Neural progenitor cell (in vitro differentiated cells): ENCODE measurements around the gene PGF. TPM values are rescaled to one million over a fixed set of nuclear protein-coding genes. Genes with fewer than 3 reads are reported as not detected.

ENCODE experiments used
- DNase-seq: peaks from one replicate; pipeline ENCODE4 v3.0.0-alpha.2; 2016; ENCODE audit warnings: low spot score
- H2AFZ ChIP-seq: fragments of 200-600 bp; sonication (generic); replicated peaks from 2 replicates; pipeline ENCODE4 v1.6.1; 2016; ENCODE audit warnings: antibody characterized with exemption
- H3F3A ChIP-seq: fragments of 200-600 bp; sonication (generic); 2 replicates; pipeline ENCODE4 v1.6.1; 2016; ENCODE audit warnings: antibody characterized with exemption, low read depth
- H3K27ac ChIP-seq: fragments of 200-600 bp; sonication (generic); 2 replicates; pipeline ENCODE4 v1.5.1; 2016; ENCODE audit warnings: mild to moderate bottlenecking
- H3K27me3 ChIP-seq: fragments of 200-600 bp; sonication (generic); 2 replicates; pipeline ENCODE4 v1.6.1; 2016; ENCODE audit warnings: mild to moderate bottlenecking, moderate library complexity
- H3K36me3 ChIP-seq: fragments of 200-600 bp; sonication (generic); 2 replicates; pipeline ENCODE4 v1.5.1; 2016
- H3K4me1 ChIP-seq: fragments of 200-600 bp; sonication (generic); 2 replicates; pipeline ENCODE4 v1.6.1; 2016; ENCODE audit warnings: mixed run types
- H3K4me2 ChIP-seq: fragments of 200-600 bp; sonication (generic); 2 replicates; pipeline ENCODE4 v1.6.1; 2016
- H3K4me3 ChIP-seq: fragments of 200-600 bp; sonication (generic); 2 replicates; pipeline ENCODE4 v1.5.1; 2016
- H3K79me2 ChIP-seq: fragments of 200-600 bp; sonication (generic); 2 replicates; pipeline ENCODE4 v1.6.1; 2016; ENCODE audit warnings: low read depth
- H3K9ac ChIP-seq: fragments of 200-600 bp; sonication (generic); 2 replicates; pipeline ENCODE4 v1.6.1; 2016
- H3K9me3 ChIP-seq: fragments of 200-600 bp; sonication (generic); 2 replicates; pipeline ENCODE4 v1.5.1; 2016; ENCODE audit warnings: low read depth
- H4K20me1 ChIP-seq: fragments of 200-600 bp; sonication (generic); 2 replicates; pipeline ENCODE4 v1.6.1; 2016; ENCODE audit warnings: low read depth
- H3K27ac Mint-ChIP-seq: 3 replicates; pipeline ENCODE4 v1.8.0; 2021; ENCODE audit warnings: mixed read lengths
- H3K27me3 Mint-ChIP-seq: 2 replicates; pipeline ENCODE4 v1.8.0; 2022; ENCODE audit warnings: low read depth, mild to moderate bottlenecking, inconsistent platforms, moderate library complexity, mixed read lengths; ENCODE audit not compliant: insufficient read depth
- H3K36me3 Mint-ChIP-seq: 3 replicates; pipeline ENCODE4 v1.8.0; 2021; ENCODE audit warnings: mixed read lengths
- H3K4me1 Mint-ChIP-seq: 3 replicates; pipeline ENCODE4 v1.8.0; 2021; ENCODE audit warnings: mixed read lengths
- H3K4me3 Mint-ChIP-seq: 3 replicates; pipeline ENCODE4 v1.8.0; 2021; ENCODE audit warnings: mild to moderate bottlenecking, moderate library complexity, mixed read lengths
- H3K9me3 Mint-ChIP-seq: 3 replicates; pipeline ENCODE4 v1.8.0; 2020; ENCODE audit warnings: mixed read lengths
- EZH2 ChIP-seq: fragments of 200-600 bp; sonication (generic); IDR thresholded peaks from 2 replicates; pipeline ENCODE4 v1.6.1; 2017; ENCODE audit warnings: antibody characterized with exemption, mild to moderate bottlenecking, moderate library complexity
- EZH2phosphoT487 ChIP-seq: fragments of 200-600 bp; sonication (generic); IDR thresholded peaks from 2 replicates; pipeline ENCODE4 v1.6.1; 2017; ENCODE audit warnings: antibody characterized with exemption
- total RNA-seq: library from RNA; depleted of rRNA; stranded (reverse); fragments of >200 nt; gene quantifications from 2 replicates; pipeline ENCODE4 v1.2.3, GENCODE V29; 2015; ENCODE audit warnings: low replicate concordance
- TF ChIP-seq, protein P1 (sequence below): fragments of 200-600 bp; sonication (generic); IDR thresholded peaks from 2 replicates; pipeline ENCODE4 v1.5.1; 2017; ENCODE audit warnings: antibody characterized with exemption, mild to moderate bottlenecking

PGF gene
- total RNA-seq, 1 donor from 2014 or later = 1.0 TPM

- peaks cover 18% of the 10 kb centered on the region for H3K27me3 Mint-ChIP-seq
- Histone ChIP-seq H3K9ac (no peak overlapping the region), H3F3A (peaks cover 23% of the 10 kb centered on the region), H3K9me3 (no peaks in the 10 kb centered on the region), H3K4me3 (no peak overlapping the region), H3K27ac (no peak overlapping the region), H3K27me3 (peaks cover 9% of the 10 kb centered on the region), H3K79me2 (no peaks in the 10 kb centered on the region), H3K36me3 (no peaks in the 10 kb centered on the region), H3K4me2 (no peak overlapping the region), H4K20me1 (peaks cover 11% of the 10 kb centered on the region), H3K4me1 (peaks cover 45% of the 10 kb centered on the region), H2AFZ (no peak overlapping the region)
- no peak for DNase-seq
- H3K4me3 Mint-ChIP-seq = no peak overlapping the region
- H3K9me3 Mint-ChIP-seq = no peaks in the 10 kb centered on the region
- TF ChIP-seq EZH2phosphoT487 = no peak
- H3K36me3 Mint-ChIP-seq = no peaks in the 10 kb centered on the region
- H3K27ac Mint-ChIP-seq = peak overlapping the region; percentile 19
- H3K4me1 Mint-ChIP-seq = peaks cover 72% of the 10 kb centered on the region
Observed at GRCh38 chr14:74976264-74977113, 21.1 kb upstream of the PGF start.

DNA sequence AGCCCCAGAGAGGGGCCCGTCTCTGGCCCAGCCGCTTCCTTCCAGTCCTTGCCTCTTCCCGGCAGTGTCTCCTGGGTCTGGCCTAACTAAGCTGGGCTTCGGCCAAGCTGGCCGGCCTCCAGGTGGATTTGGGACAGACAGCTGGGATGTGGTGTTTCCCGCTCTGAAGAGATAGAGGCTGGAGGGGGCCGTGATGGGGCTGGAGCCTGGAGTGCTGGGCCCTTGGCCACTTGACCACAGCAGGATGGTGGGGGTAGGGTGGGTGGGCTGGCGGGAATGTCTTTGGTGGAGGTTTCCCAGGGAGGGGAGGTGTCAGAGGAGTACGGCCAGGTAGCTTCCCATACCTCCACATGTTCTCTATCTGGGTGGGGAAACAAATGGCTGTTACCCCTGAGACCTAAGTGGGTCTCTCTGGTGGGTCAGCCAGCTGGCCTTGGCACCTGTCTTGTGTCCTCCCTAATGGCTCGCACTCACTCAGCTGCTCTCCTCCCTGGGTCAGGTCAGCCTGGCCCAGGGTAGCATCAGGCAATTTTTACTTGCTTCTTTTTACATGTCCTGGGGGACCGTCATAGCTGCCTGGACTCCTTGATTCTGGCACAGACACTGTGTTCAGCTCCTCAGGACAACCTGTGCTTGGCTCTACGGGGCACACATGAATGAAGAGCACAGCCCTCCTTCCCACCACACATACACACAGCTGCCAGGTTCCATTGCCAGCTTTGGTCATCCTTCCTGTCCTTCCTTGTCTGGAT, 19.8 kb upstream of the PGF start:
- H3K4me1 Mint-ChIP-seq = peaks cover 62% of the 10 kb centered on the region
- no peak overlapping the region for H3K9ac ChIP-seq
- H3K27ac ChIP-seq = no peak overlapping the region
- H2AFZ ChIP-seq = no peak overlapping the region
- H3K27me3 Mint-ChIP-seq = peaks cover 18% of the 10 kb centered on the region
- H3K4me3 Mint-ChIP-seq = no peak overlapping the region
- peaks cover 6% of the 10 kb centered on the region for H3K27me3 ChIP-seq
- H3K36me3 ChIP-seq = no peaks in the 10 kb centered on the region
- peaks cover 35% of the 10 kb centered on the region for H3K4me1 ChIP-seq
- no peaks in the 10 kb centered on the region for H3K9me3 Mint-ChIP-seq
- peak overlapping the region; percentile 76 for H3K27ac Mint-ChIP-seq
- TF ChIP-seq, protein P1, sequence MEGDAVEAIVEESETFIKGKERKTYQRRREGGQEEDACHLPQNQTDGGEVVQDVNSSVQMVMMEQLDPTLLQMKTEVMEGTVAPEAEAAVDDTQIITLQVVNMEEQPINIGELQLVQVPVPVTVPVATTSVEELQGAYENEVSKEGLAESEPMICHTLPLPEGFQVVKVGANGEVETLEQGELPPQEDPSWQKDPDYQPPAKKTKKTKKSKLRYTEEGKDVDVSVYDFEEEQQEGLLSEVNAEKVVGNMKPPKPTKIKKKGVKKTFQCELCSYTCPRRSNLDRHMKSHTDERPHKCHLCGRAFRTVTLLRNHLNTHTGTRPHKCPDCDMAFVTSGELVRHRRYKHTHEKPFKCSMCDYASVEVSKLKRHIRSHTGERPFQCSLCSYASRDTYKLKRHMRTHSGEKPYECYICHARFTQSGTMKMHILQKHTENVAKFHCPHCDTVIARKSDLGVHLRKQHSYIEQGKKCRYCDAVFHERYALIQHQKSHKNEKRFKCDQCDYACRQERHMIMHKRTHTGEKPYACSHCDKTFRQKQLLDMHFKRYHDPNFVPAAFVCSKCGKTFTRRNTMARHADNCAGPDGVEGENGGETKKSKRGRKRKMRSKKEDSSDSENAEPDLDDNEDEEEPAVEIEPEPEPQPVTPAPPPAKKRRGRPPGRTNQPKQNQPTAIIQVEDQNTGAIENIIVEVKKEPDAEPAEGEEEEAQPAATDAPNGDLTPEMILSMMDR = no peak
- peaks cover 12% of the 10 kb centered on the region for H3F3A ChIP-seq
- H4K20me1 ChIP-seq = peaks cover 5% of the 10 kb centered on the region
- no peaks in the 10 kb centered on the region for H3K36me3 Mint-ChIP-seq
- H3K4me2 ChIP-seq = no peak overlapping the region
- H3K4me3 ChIP-seq = no peak overlapping the region
- H3K9me3 ChIP-seq = no peaks in the 10 kb centered on the region
- DNase-seq = no peak
- H3K79me2 ChIP-seq = no peaks in the 10 kb centered on the region

DNA sequence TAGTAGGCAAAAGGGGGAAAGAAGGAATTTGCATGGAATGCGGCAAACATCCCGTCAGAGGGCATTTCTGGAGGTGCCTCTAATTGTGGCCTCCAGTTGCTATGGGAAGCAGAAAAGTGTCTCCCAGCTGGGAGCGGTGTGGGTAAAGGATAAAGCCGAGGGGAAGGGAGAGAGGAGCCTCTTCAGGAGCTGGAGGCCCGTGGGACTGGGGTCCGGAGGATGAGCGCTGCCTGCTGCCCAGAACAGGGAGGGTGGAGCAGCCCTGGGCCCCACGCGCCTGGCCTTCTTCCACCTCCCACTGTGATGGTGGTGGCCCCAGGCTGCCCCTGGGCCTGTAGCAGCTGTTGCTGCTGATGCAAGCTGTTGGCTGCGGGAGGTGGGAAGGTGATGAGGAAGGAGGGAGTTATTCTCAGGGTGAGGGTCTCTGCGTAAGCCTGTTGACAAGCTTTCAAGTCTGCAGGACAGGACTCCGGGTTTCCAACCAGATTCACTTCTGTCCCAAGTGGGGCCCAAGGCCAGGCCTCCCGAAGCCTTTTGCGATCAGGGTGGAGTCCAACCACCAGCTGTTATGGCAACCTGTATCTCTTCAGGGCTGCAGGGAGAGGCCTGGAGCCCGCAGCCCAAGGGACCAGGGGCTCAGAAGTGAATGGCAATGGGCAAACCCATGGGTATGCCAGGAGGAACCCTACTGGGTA, 19.1 kb upstream of the PGF start:
- Histone ChIP-seq H2AFZ (no peak overlapping the region), H3K79me2 (no peaks in the 10 kb centered on the region), H3K9ac (no peak overlapping the region), H3K4me1 (peaks cover 28% of the 10 kb centered on the region), H3F3A (peaks cover 5% of the 10 kb centered on the region), H3K4me2 (no peak overlapping the region), H3K4me3 (no peak overlapping the region), H3K36me3 (no peaks in the 10 kb centered on the region), H3K27ac (no peak overlapping the region), H3K9me3 (no peaks in the 10 kb centered on the region), H3K27me3 (peaks cover 6% of the 10 kb centered on the region), H4K20me1 (no peaks in the 10 kb centered on the region)
- H3K4me3 Mint-ChIP-seq = peak overlapping the region; percentile 32
- H3K36me3 Mint-ChIP-seq = no peaks in the 10 kb centered on the region
- no peaks in the 10 kb centered on the region for H3K9me3 Mint-ChIP-seq
- H3K4me1 Mint-ChIP-seq = peaks cover 55% of the 10 kb centered on the region
- H3K27me3 Mint-ChIP-seq = peaks cover 18% of the 10 kb centered on the region
- H3K27ac Mint-ChIP-seq = peak overlapping the region; percentile 48
- no peak for TF ChIP-seq EZH2
- TF ChIP-seq EZH2phosphoT487 = no peak
- TF ChIP-seq, protein P1 = no peak
- peak; percentile 58 for DNase-seq
